Breast epithelium (tissue), 4 donors: Measurements from ENCODE around the gene ZMYM2. TPM values are rescaled to one million over a fixed set of nuclear protein-coding genes. Genes with fewer than 3 reads are reported as not detected.

ENCODE experiments used
- DNase-seq, 2 donors: peaks; one replicate each; pipeline ENCODE4 v3.0.0-alpha.2; 2019; ENCODE audit warnings: low spot score in 2 of 2
- H3K27ac ChIP-seq, 2 donors: fragments of 200-600 bp; sonication (generic) in 1 of 2; one replicate each; pipeline ENCODE4 v1.5.1; 2016 to 2019; ENCODE audit warnings: mild to moderate bottlenecking in 1 of 2
- H3K27me3 ChIP-seq, 2 donors: fragments of 200-600 bp; sonication (generic) in 1 of 2; one replicate each; pipeline versions ENCODE4 v1.5.1 to v1.6.0; 2017 to 2019; ENCODE audit warnings: control low read depth in 1 of 2, mild to moderate bottlenecking in 1 of 2
- H3K36me3 ChIP-seq: fragments of 200-600 bp; one replicate; pipeline ENCODE4 v1.5.1; 2019
- H3K4me1 ChIP-seq, 2 donors: fragments of 200-600 bp; sonication (generic); one replicate each; pipeline ENCODE4 v1.5.1; 2016 to 2019; ENCODE audit warnings: control low read depth in 1 of 2
- H3K4me3 ChIP-seq, 3 donors: fragments of 200-600 bp; sonication (generic); 1 replicate in 2 of 3; 2 replicates in 1 of 3; pipeline ENCODE4 v1.5.1; 2016 to 2019; ENCODE audit warnings: mild to moderate bottlenecking in 3 of 3, moderate library complexity in 2 of 3
- H3K9me3 ChIP-seq, 2 donors: fragments of 200-600 bp; sonication (generic) in 1 of 2; one replicate each; pipeline ENCODE4 v1.5.1; 2016 to 2019; ENCODE audit warnings: control low read depth in 1 of 2
- CTCF ChIP-seq, 3 donors: fragments of 450-650 bp; IDR thresholded peaks; one replicate each; pipeline ENCODE4 v1.5.1; 2016 to 2017; ENCODE audit warnings: antibody characterized with exemption in 3 of 3, mild to moderate bottlenecking in 3 of 3, moderate library complexity in 3 of 3
- POLR2A ChIP-seq: fragments of 450-650 bp; IDR thresholded peaks from one replicate; pipeline ENCODE4 v1.6.1; 2016; ENCODE audit warnings: antibody characterized with exemption, mild to moderate bottlenecking, moderate library complexity
- POLR2AphosphoS5 ChIP-seq, 3 donors: sonication (generic); formaldehyde crosslinking; IDR thresholded peaks; one replicate each; pipeline ENCODE4 v1.6.1; 2017; ENCODE audit warnings: antibody characterized with exemption in 3 of 3
- intact Hi-C: fragments of 100-400 bp; cut with DNase I; formaldehyde crosslinking; loops from one replicate; pipeline ENCODE4 v1.15.1; 2023; ENCODE audit warnings: low total_unique reads
- total RNA-seq, 3 donors: library from RNA; depleted of rRNA; stranded (reverse); fragments of >200 nt; gene quantifications; one replicate each; pipeline ENCODE4 v1.1.0, GENCODE V29; 2016

The ZMYM2 gene
- total RNA-seq, 3 donors from 2014 or later, result 76.5 to 118 (median 93.1) TPM

GRCh38 chr13:20000062-20000552, 41.6 kb downstream of the ZMYM2 start:
- TF ChIP-seq POLR2AphosphoS5 (IDR thresholded peaks at IDR 0.05), result no peak
- TF ChIP-seq CTCF (IDR thresholded peaks at IDR 0.05), result no peak
- TF ChIP-seq POLR2A, result no peak
- Histone ChIP-seq H3K36me3 (peaks cover 3% of the 10 kb centered on the region), H3K4me1 (no peaks in the 10 kb centered on the region), H3K9me3 (no peaks in the 10 kb centered on the region), H3K4me3 (no peak overlapping the region), H3K27me3 (no peaks in the 10 kb centered on the region), H3K27ac (no peak overlapping the region)
- intact Hi-C loops, result no loop called here
- no peak for DNase-seq

- Histone ChIP-seq H3K36me3 (peaks cover 8% of the 10 kb centered on the region), H3K9me3 (no peaks in the 10 kb centered on the region)
Measured at GRCh38 chr13:20001366-20002190, 43.1 kb downstream of the ZMYM2 start.

GRCh38 chr13:20002787-20003186, 44.3 kb downstream of the ZMYM2 start:
- H3K9me3 ChIP-seq, result no peaks in the 10 kb centered on the region
- TF ChIP-seq CTCF (IDR thresholded peaks at IDR 0.05), result no peak
- no peak for TF ChIP-seq POLR2A
- TF ChIP-seq POLR2AphosphoS5 (IDR thresholded peaks at IDR 0.05), result no peak
- intact Hi-C loops, result no loop called here
- H3K27me3 ChIP-seq, result no peaks in the 10 kb centered on the region
- H3K36me3 ChIP-seq, result peaks cover 8% of the 10 kb centered on the region
- H3K4me3 ChIP-seq, result no peak overlapping the region
- no peaks in the 10 kb centered on the region for H3K4me1 ChIP-seq
- no peak overlapping the region for H3K27ac ChIP-seq
- no peak for DNase-seq

More at GRCh38 chr13:20001366-20002190, 43.1 kb downstream of the ZMYM2 start:
- TF ChIP-seq POLR2A (no peak), POLR2AphosphoS5 (IDR thresholded peaks at IDR 0.05) (no peak), CTCF (IDR thresholded peaks at IDR 0.05) (no peak)
- Histone ChIP-seq H3K4me1 (no peaks in the 10 kb centered on the region), H3K4me3 (no peak overlapping the region), H3K27me3 (no peaks in the 10 kb centered on the region), H3K27ac (no peak overlapping the region)
- DNase-seq, result no peak
- intact Hi-C loops, result no loop called here

- intact Hi-C loops, result no loop called here
- Histone ChIP-seq H3K4me3 (no peak overlapping the region), H3K36me3 (peaks cover 8% of the 10 kb centered on the region), H3K4me1 (no peaks in the 10 kb centered on the region), H3K27ac (no peak overlapping the region), H3K9me3 (no peaks in the 10 kb centered on the region), H3K27me3 (no peaks in the 10 kb centered on the region)
- no peak for DNase-seq
- no peak for TF ChIP-seq CTCF (IDR thresholded peaks at IDR 0.05)
- TF ChIP-seq POLR2A, result no peak
- TF ChIP-seq POLR2AphosphoS5 (IDR thresholded peaks at IDR 0.05), result no peak
Measured at GRCh38 chr13:20006206-20006605, 47.7 kb downstream of the ZMYM2 start.

GRCh38 chr13:20015763-20016162, 57.2 kb downstream of the ZMYM2 start:
- Histone ChIP-seq H3K4me1 (no peaks in the 10 kb centered on the region), H3K27ac (no peak overlapping the region), H3K9me3 (peaks cover 18 to 36% of the 10 kb centered on the region in 2 donors), H3K4me3 (no peak overlapping the region), H3K27me3 (no peaks in the 10 kb centered on the region), H3K36me3 (peaks cover 9% of the 10 kb centered on the region)
- no peak for DNase-seq
- intact Hi-C loops, result no loop called here
- TF ChIP-seq POLR2A, result no peak
- TF ChIP-seq POLR2AphosphoS5 (IDR thresholded peaks at IDR 0.05), result no peak
- TF ChIP-seq CTCF (IDR thresholded peaks at IDR 0.05), result no peak
